HepG2 (cell line): ENCODE measurements around the gene FAM114A2. TPM values are rescaled to one million over a fixed set of nuclear protein-coding genes. Genes with fewer than 3 reads are reported as not detected.

ENCODE experiments used
- ATAC-seq: fragments of 200-7000 bp; cut with Tn5 transposase; 3 replicates; pipeline ENCODE4 v1.9.1; 2020; ENCODE audit warnings: mild to moderate bottlenecking, moderate library complexity
- BruUV-seq: library from RNA; stranded (reverse); fragments of 400-500 nt; replicated peaks from 2 replicates; lab custom pipeline; 2021; lab: Mats Ljungman, UMichigan
- CTCF ChIA-PET: fragments of 300-600 bp; formaldehyde crosslinking; extraction: SDS; loops from one replicate; lab custom pipeline; 2021; ENCODE audit warnings: low total read pairs, inconsistent platforms, low intra/inter-chr PET ratio; lab: Yijun Ruan, JAX
- POLR2A ChIA-PET: fragments of 350-600 bp; sonication (Branson Sonifier 250); formaldehyde crosslinking; loops from one replicate; lab custom pipeline; 2020; ENCODE audit warnings: antibody characterized with exemption, inconsistent platforms; lab: Yijun Ruan, JAX
- DNase-seq: peaks from one replicate; pipeline ENCODE4 v3.0.0-alpha.2; 2015; ENCODE audit warnings: low spot score
- FAIRE-seq: peaks from 3 replicates; lab custom pipeline; 2011; peaks lifted over from hg19 to GRCh38; lab: Jason Lieb, UNC
- H2AFZ ChIP-seq: one replicate; pipeline ENCODE4 v1.6.1; 2011; ENCODE audit warnings: low read length, inconsistent platforms
- H3K27ac ChIP-seq: fragments of 300-600 bp; 3 replicates; pipeline ENCODE4 v1.8.0; 2011; ENCODE audit warnings: mixed run types, mild to moderate bottlenecking, mixed read lengths, low read length, inconsistent platforms; ENCODE audit not compliant: insufficient read depth; ENCODE audit errors: extremely low read length
- H3K27me3 ChIP-seq, 2 experiments: fragments of 200-600 bp in 1 of 2; 2 replicates in 1 of 2; 3 replicates in 1 of 2; pipeline versions ENCODE4 v1.6.0 to v1.8.0; 2011; ENCODE audit warnings: low read length in 2 of 2, mild to moderate bottlenecking in 2 of 2, moderate library complexity in 2 of 2, inconsistent platforms in 1 of 2; ENCODE audit not compliant: insufficient read depth in 2 of 2, control insufficient read depth in 1 of 2
- H3K36me3 ChIP-seq, 2 experiments: fragments of 200-600 bp in 1 of 2; replicated peaks in 1 of 2; 2 replicates in 1 of 2; 3 replicates in 1 of 2; pipeline versions ENCODE4 v1.5.1 to v1.8.0; 2011; ENCODE audit warnings: low read length in 2 of 2, inconsistent platforms in 1 of 2; ENCODE audit not compliant: insufficient read depth in 2 of 2, control insufficient read depth in 1 of 2
- H3K4me1 ChIP-seq: 2 replicates; pipeline ENCODE4 v1.5.1; 2012; ENCODE audit warnings: low read length, inconsistent platforms; ENCODE audit not compliant: insufficient read depth
- H3K4me2 ChIP-seq: 2 replicates; pipeline ENCODE4 v1.6.0; 2011; ENCODE audit warnings: low read depth, low read length, inconsistent platforms
- H3K4me3 ChIP-seq, 3 experiments: fragments of 200-600 bp in 1 of 3; sonication (generic), shearing (Covaris generic) in 1 of 3; replicated peaks in 1 of 3; 2 replicates each; pipeline ENCODE4 v1.5.1; 2011 to 2016; ENCODE audit warnings: low read length in 3 of 3, inconsistent platforms in 2 of 3, low read depth in 2 of 3, mild to moderate bottlenecking in 2 of 3, control low read depth in 1 of 3, mixed read lengths in 1 of 3; ENCODE audit not compliant: insufficient read depth in 1 of 3
- H3K79me2 ChIP-seq: one replicate; pipeline ENCODE4 v1.6.1; 2011; ENCODE audit warnings: low read length, inconsistent platforms; ENCODE audit not compliant: insufficient read depth
- H3K9ac ChIP-seq: 2 replicates; pipeline ENCODE4 v1.6.0; 2011; ENCODE audit warnings: mild to moderate bottlenecking, low read depth, low read length, inconsistent platforms; ENCODE audit not compliant: insufficient read depth
- H3K9me3 ChIP-seq: 2 replicates; pipeline ENCODE4 v1.5.1; 2012; ENCODE audit warnings: mild to moderate bottlenecking, low read length
- H4K20me1 ChIP-seq: 2 replicates; pipeline ENCODE4 v1.6.0; 2011; ENCODE audit warnings: inconsistent platforms, mild to moderate bottlenecking, low read length, moderate library complexity; ENCODE audit not compliant: insufficient read depth
- BORCS8-MEF2B ChIP-seq: sonication (generic); formaldehyde crosslinking; IDR thresholded peaks from 2 replicates; pipeline ENCODE4 v1.8.0; 2022; ENCODE audit warnings: mild to moderate bottlenecking, missing genetic modification reagents
- HMG20B ChIP-seq: conservative IDR thresholded peaks from 2 replicates; pipeline ENCODE4 v1.6.1; 2016; ENCODE audit warnings: missing genetic modification reagents, missing compliant biosample characterization
- HNF4G ChIP-seq, 2 experiments: sonication (generic) in 1 of 2; formaldehyde crosslinking in 1 of 2; IDR thresholded peaks; 2 replicates each; pipeline versions ENCODE4 v1.4.0 to v1.6.1; 2011 to 2020; ENCODE audit warnings: borderline replicate concordance in 2 of 2, low read depth in 2 of 2, mild to moderate bottlenecking in 2 of 2, low read length in 1 of 2, missing genetic modification reagents in 1 of 2, moderate library complexity in 1 of 2
- HNRNPL ChIP-seq: fragments of 200-400 bp; formaldehyde crosslinking; IDR thresholded peaks from 2 replicates; pipeline ENCODE4 v1.6.1; 2017; ENCODE audit warnings: mild to moderate bottlenecking, low read depth, low read length
- HOMEZ ChIP-seq: IDR thresholded peaks from 2 replicates; pipeline ENCODE4 v1.6.1; 2016; ENCODE audit warnings: low read depth
- IRF2 ChIP-seq: IDR thresholded peaks from 2 replicates; pipeline ENCODE4 v1.6.1; 2018; ENCODE audit warnings: missing genetic modification reagents, missing compliant biosample characterization
- MED1 ChIP-seq: sonication (generic); formaldehyde crosslinking; IDR thresholded peaks from 2 replicates; pipeline ENCODE4 v1.4.0; 2020; ENCODE audit warnings: missing genetic modification reagents
- YEATS4 ChIP-seq: sonication (generic); formaldehyde crosslinking; IDR thresholded peaks from 2 replicates; pipeline ENCODE4 v1.4.0; 2020; ENCODE audit warnings: missing genetic modification reagents, borderline replicate concordance
- ZBTB34 ChIP-seq: sonication (generic); formaldehyde crosslinking; IDR thresholded peaks from 2 replicates; pipeline ENCODE4 v1.8.0; 2022; ENCODE audit warnings: mild to moderate bottlenecking, missing genetic modification reagents
- ZNF17 ChIP-seq: sonication (generic); formaldehyde crosslinking; IDR thresholded peaks from 2 replicates; pipeline ENCODE4 v1.5.0; 2020; ENCODE audit warnings: mild to moderate bottlenecking, missing genetic modification reagents
- ZNF232 ChIP-seq: sonication (generic); formaldehyde crosslinking; IDR thresholded peaks from 2 replicates; pipeline ENCODE4 v1.4.0; 2020; ENCODE audit warnings: missing genetic modification reagents, borderline replicate concordance
- ZNF709 ChIP-seq: sonication (generic); formaldehyde crosslinking; IDR thresholded peaks from 2 replicates; pipeline ENCODE4 v1.5.0; 2020; ENCODE audit warnings: mild to moderate bottlenecking, missing genetic modification reagents
- ZNF772 ChIP-seq: sonication (generic); formaldehyde crosslinking; IDR thresholded peaks from 2 replicates; pipeline ENCODE4 v1.5.0; 2020; ENCODE audit warnings: mild to moderate bottlenecking, missing genetic modification reagents
- WGBS: methylation state at CpG from one replicate; pipeline ENCODE4 v1.1.6; 2017; ENCODE audit warnings: low lambda C conversion rate; 5-methylcytosine and 5-hydroxymethylcytosine counted together
- in situ Hi-C: cut with HindIII; loops from 2 replicates; pipeline ENCODE4 v1.10.0; 2017; ENCODE audit warnings: low pct_unique_long_range_greater_than_20kb; ENCODE audit not compliant: extremely low pct_ligation_motif_present
- intact Hi-C: fragments of 100-400 bp; cut with micrococcal nuclease; formaldehyde crosslinking; loops from one replicate; pipeline ENCODE4 v1.10.0; 2022; ENCODE audit not compliant: unreplicated experiment
- polyA plus RNA-seq, 8 experiments: library from polyadenylated mRNA; depleted of rRNA in 3 of 8; stranded (reverse) in 7 of 8; unstranded in 1 of 8; fragments of >200 nt; fragmentation: Illumina TruSeq in 4 of 8; extraction: Trizol in 4 of 8; gene quantifications; 2 replicates each; pipeline versions ENCODE4 v1.2.1 to v1.2.3, GENCODE V29; 2011 to 2016; ENCODE audit warnings: low read depth in 4 of 8, missing spikeins in 1 of 8, mixed read lengths in 1 of 8; ENCODE audit not compliant: insufficient read depth in 1 of 8
- total RNA-seq, 5 experiments: library from RNA; depleted of rRNA; stranded (reverse); fragments of >200 nt; fragmentation: Illumina TruSeq; extraction: Trizol; gene quantifications; 2 replicates each; pipeline ENCODE4 v1.2.3, GENCODE V29; 2016; ENCODE audit warnings: low read depth in 1 of 5

The FAM114A2 gene
- total and polyA plus RNA-seq, 2 of the 13 experiments (the other 11 are each of a cell fraction or from before 2014, with no cell fraction given) = 6.9 to 11.4 TPM

GRCh38 chr5:154055201-154055600 lies 16.5 kb upstream of the FAM114A2 start:
- H3K9me3 ChIP-seq = no peaks in the 10 kb centered on the region
- H3K36me3 ChIP-seq = peaks cover 1 to 9% of the 10 kb centered on the region in 2 experiments; a peak in 3 of 5 replicates
- FAIRE-seq = no peak
- WGBS = 98% methylated on average over 2 of the region's 2 CpGs
- CTCF ChIA-PET = no interaction called here
- no peak overlapping the region for H2AFZ ChIP-seq
- ATAC-seq = no peak
- TF ChIP-seq HOMEZ (CRISPR knock-in tag) (no peak), MED1 (CRISPR knock-in tag) (no peak), ZNF17 (CRISPR knock-in tag) (no peak), ZNF232 (CRISPR knock-in tag) (no peak)
- POLR2A ChIA-PET = interaction anchor here (1.0 kb wide), 1 partner anchor 16 kb away, joined by 3 read pairs; the partner anchor contains the start of genes FAM114A2 and MFAP3
- no peak for DNase-seq
- H3K79me2 ChIP-seq = no peaks in the 10 kb centered on the region
- H3K4me2 ChIP-seq = no peak overlapping the region
- no peak overlapping the region for H3K4me3 ChIP-seq
- H3K4me1 ChIP-seq = peaks cover 9% of the 10 kb centered on the region; the same call in 1 of the 2 replicates
- intact Hi-C loops (no loop called here), in situ Hi-C loops (loop anchor here (25.0 kb wide), 1 partner anchor 557 kb away; no protein-coding TSS in a partner anchor)
- no peak overlapping the region for H3K9ac ChIP-seq
- no peaks in the 10 kb centered on the region for H4K20me1 ChIP-seq
- H3K27ac ChIP-seq = no peak overlapping the region
- no TSS peak for BruUV-seq
- no peaks in the 10 kb centered on the region for H3K27me3 ChIP-seq

GRCh38 chr5:154053468-154053867 lies 14.8 kb upstream of the FAM114A2 start:
- Histone ChIP-seq H3K36me3 (peaks cover 1 to 9% of the 10 kb centered on the region in 2 experiments; a peak in 3 of 5 replicates), H3K4me3 (no peak overlapping the region), H3K4me2 (no peak overlapping the region), H3K79me2 (no peaks in the 10 kb centered on the region), H3K4me1 (no peaks in the 10 kb centered on the region), H2AFZ (no peak overlapping the region), H3K27me3 (no peaks in the 10 kb centered on the region), H3K9ac (no peak overlapping the region), H3K9me3 (no peaks in the 10 kb centered on the region), H3K27ac (no peak overlapping the region), H4K20me1 (no peaks in the 10 kb centered on the region)
- intact Hi-C loops (no loop called here), in situ Hi-C loops (loop anchor here (25.0 kb wide), 1 partner anchor 559 kb away; no protein-coding TSS in a partner anchor)
- ChIA-PET CTCF (no interaction called here), POLR2A (interaction anchor here (2.0 kb wide), 1 partner anchor 15 kb away, joined by 5 read pairs; the partner anchor contains the start of genes FAM114A2 and MFAP3)
- 99% methylated on average over 4 of the region's 4 CpGs for WGBS
- ATAC-seq (no peak), FAIRE-seq (no peak), DNase-seq (no peak)
- no TSS peak for BruUV-seq
- no peak for TF ChIP-seq HNRNPL
- TF ChIP-seq IRF2 (CRISPR knock-in tag) = no peak
- TF ChIP-seq HMG20B (CRISPR knock-in tag) = no peak
- no peak for TF ChIP-seq BORCS8-MEF2B (CRISPR knock-in tag)
- TF ChIP-seq HNF4G (IDR thresholded peaks at IDR 0.05; ENCODE audit: borderline replicate concordance, low read depth, low read length) = no peak
- TF ChIP-seq HNF4G (CRISPR knock-in tag; IDR thresholded peaks at IDR 0.05; ENCODE audit: borderline replicate concordance, low read depth) = no peak
- TF ChIP-seq ZNF709 = no peak
- no peak for TF ChIP-seq ZBTB34
- no peak for TF ChIP-seq ZNF772 (CRISPR knock-in tag)
- TF ChIP-seq YEATS4 = no peak
